Liver (tissue), 3 donors: Measurements from ENCODE around the gene MAPK6.
"Not testable (repeated sequence)": the region's sequence is repeated elsewhere in the genome, so short reads cannot be mapped to it uniquely, and the experiment has no call there.

ENCODE experiments used
- FOXA1 ChIP-seq: IDR thresholded peaks from 2 replicates; pipeline ENCODE4 v1.6.1; 2016; ENCODE audit warnings: antibody characterized with exemption
- GABPA ChIP-seq, 2 donors: IDR thresholded peaks in 1 of 2; conservative IDR thresholded peaks in 1 of 2; 2 replicates each; pipeline ENCODE4 v1.6.1; 2016; ENCODE audit warnings: antibody characterized with exemption in 2 of 2, mild to moderate bottlenecking in 1 of 2, moderate library complexity in 1 of 2
- JUND ChIP-seq, 2 donors: IDR thresholded peaks; 2 replicates each; pipeline ENCODE4 v1.6.1; 2016; ENCODE audit warnings: antibody characterized with exemption in 2 of 2
- TF ChIP-seq, protein P1 (sequence below): IDR thresholded peaks from 2 replicates; pipeline ENCODE4 v1.6.1; 2016; ENCODE audit warnings: antibody characterized with exemption
- TF ChIP-seq, protein P2 (sequence below): fragments of 150-350 bp; IDR thresholded peaks from 2 replicates; pipeline ENCODE4 v1.5.1; 2017; ENCODE audit warnings: improper control_type of control experiment, low read depth, low read length; ENCODE audit not compliant: missing input control
- donor health status: healthy.
- donor health status: healthy.

DNA sequence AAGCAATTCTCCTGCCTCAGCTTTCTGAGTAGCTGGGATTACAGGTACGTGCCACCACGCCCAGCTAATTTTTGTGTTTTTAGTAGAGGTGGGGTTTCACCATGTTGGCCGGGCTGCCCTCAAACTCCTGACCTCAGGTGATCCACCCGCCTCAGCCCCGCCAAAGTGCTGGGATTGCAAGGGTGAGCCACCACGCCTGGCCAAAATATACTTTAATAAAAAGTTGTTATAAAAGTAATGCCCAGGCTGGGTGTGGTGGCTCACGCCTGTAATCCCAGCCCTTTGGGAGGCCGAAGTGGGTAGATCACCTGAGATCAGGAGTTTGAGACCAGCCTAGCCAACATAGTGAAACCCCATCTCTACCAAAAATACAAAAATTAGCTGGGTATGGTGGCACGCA, 77.5 kb downstream of the MAPK6 start:
- TF ChIP-seq GABPA (IDR thresholded peaks at IDR 0.05 in 1 of 2, conservative IDR thresholded peaks at IDR 0.05 in 1 of 2); FOXA1; JUND (IDR thresholded peaks at IDR 0.05): not testable (repeated sequence)
- TF ChIP-seq, protein P1, sequence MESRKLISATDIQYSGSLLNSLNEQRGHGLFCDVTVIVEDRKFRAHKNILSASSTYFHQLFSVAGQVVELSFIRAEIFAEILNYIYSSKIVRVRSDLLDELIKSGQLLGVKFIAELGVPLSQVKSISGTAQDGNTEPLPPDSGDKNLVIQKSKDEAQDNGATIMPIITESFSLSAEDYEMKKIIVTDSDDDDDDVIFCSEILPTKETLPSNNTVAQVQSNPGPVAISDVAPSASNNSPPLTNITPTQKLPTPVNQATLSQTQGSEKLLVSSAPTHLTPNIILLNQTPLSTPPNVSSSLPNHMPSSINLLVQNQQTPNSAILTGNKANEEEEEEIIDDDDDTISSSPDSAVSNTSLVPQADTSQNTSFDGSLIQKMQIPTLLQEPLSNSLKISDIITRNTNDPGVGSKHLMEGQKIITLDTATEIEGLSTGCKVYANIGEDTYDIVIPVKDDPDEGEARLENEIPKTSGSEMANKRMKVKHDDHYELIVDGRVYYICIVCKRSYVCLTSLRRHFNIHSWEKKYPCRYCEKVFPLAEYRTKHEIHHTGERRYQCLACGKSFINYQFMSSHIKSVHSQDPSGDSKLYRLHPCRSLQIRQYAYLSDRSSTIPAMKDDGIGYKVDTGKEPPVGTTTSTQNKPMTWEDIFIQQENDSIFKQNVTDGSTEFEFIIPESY = not testable (repeated sequence)
- TF ChIP-seq, protein P2, sequence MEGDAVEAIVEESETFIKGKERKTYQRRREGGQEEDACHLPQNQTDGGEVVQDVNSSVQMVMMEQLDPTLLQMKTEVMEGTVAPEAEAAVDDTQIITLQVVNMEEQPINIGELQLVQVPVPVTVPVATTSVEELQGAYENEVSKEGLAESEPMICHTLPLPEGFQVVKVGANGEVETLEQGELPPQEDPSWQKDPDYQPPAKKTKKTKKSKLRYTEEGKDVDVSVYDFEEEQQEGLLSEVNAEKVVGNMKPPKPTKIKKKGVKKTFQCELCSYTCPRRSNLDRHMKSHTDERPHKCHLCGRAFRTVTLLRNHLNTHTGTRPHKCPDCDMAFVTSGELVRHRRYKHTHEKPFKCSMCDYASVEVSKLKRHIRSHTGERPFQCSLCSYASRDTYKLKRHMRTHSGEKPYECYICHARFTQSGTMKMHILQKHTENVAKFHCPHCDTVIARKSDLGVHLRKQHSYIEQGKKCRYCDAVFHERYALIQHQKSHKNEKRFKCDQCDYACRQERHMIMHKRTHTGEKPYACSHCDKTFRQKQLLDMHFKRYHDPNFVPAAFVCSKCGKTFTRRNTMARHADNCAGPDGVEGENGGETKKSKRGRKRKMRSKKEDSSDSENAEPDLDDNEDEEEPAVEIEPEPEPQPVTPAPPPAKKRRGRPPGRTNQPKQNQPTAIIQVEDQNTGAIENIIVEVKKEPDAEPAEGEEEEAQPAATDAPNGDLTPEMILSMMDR = not testable (repeated sequence)
